HepG2 (cell line): ENCODE results near the gene BCO1.

ENCODE experiments used
- ELF1 ChIP-seq: sonication (generic); formaldehyde crosslinking; IDR thresholded peaks from 2 replicates; pipeline ENCODE4 v1.4.0; 2020; ENCODE audit warnings: missing genetic modification reagents
- HNF4A ChIP-seq: sonication (generic); formaldehyde crosslinking; IDR thresholded peaks from 2 replicates; pipeline ENCODE4 v1.4.0; 2020; ENCODE audit warnings: missing genetic modification reagents
- KLF9 ChIP-seq: IDR thresholded peaks from 2 replicates; pipeline ENCODE4 v1.6.1; 2016; ENCODE audit warnings: low read depth
- MIER2 ChIP-seq: IDR thresholded peaks from 2 replicates; pipeline ENCODE4 v1.6.1; 2016; ENCODE audit warnings: missing biosample characterization, missing genetic modification reagents
- MYNN ChIP-seq: sonication (generic); formaldehyde crosslinking; IDR thresholded peaks from 2 replicates; pipeline ENCODE4 v1.4.0; 2020; ENCODE audit warnings: mild to moderate bottlenecking, low read depth, missing genetic modification reagents
- POGZ ChIP-seq: sonication (generic); formaldehyde crosslinking; IDR thresholded peaks from 2 replicates; pipeline ENCODE4 v1.4.0; 2020; ENCODE audit warnings: mild to moderate bottlenecking, missing genetic modification reagents
- SP1 ChIP-seq, 2 experiments: fragments of 450-650 bp in 1 of 2; sonication (generic) in 1 of 2; formaldehyde crosslinking in 1 of 2; IDR thresholded peaks; 2 replicates each; pipeline versions ENCODE4 v1.4.0 to v1.6.1; 2016 to 2020; ENCODE audit warnings: missing genetic modification reagents in 1 of 2
- TFDP1 ChIP-seq: IDR thresholded peaks from 2 replicates; pipeline ENCODE4 v1.6.1; 2016; ENCODE audit warnings: missing compliant biosample characterization, missing genetic modification reagents, borderline replicate concordance
- TGIF2 ChIP-seq: IDR thresholded peaks from 2 replicates; pipeline ENCODE4 v1.6.1; 2016; ENCODE audit warnings: control low read depth, missing compliant biosample characterization
- TF ChIP-seq, protein P1 (sequence below): sonication (generic); formaldehyde crosslinking; IDR thresholded peaks from 2 replicates; pipeline ENCODE4 v1.5.0; 2020; ENCODE audit warnings: mild to moderate bottlenecking, missing genetic modification reagents, moderate library complexity
- TF ChIP-seq, protein P2 (sequence below), 2 experiments: sonication (generic) in 1 of 2; formaldehyde crosslinking in 1 of 2; IDR thresholded peaks; 2 replicates each; pipeline versions ENCODE4 v1.5.1 to v1.6.1; 2011 to 2020; ENCODE audit warnings: borderline replicate concordance in 1 of 2, low read depth in 1 of 2, low read length in 1 of 2, mild to moderate bottlenecking in 1 of 2, missing genetic modification reagents in 1 of 2, moderate library complexity in 1 of 2
- TF ChIP-seq, protein P3 (sequence below): sonication (generic); formaldehyde crosslinking; IDR thresholded peaks from 2 replicates; pipeline ENCODE4 v1.4.0; 2020; ENCODE audit warnings: missing genetic modification reagents

GRCh38 chr16:81241706-81242105, 3.2 kb downstream of the BCO1 start:
- no peak for TF ChIP-seq HNF4A (CRISPR knock-in tag)
- no peak for TF ChIP-seq MIER2 (CRISPR knock-in tag)
- no peak for TF ChIP-seq KLF9 (CRISPR knock-in tag)
- TF ChIP-seq, protein P1, sequence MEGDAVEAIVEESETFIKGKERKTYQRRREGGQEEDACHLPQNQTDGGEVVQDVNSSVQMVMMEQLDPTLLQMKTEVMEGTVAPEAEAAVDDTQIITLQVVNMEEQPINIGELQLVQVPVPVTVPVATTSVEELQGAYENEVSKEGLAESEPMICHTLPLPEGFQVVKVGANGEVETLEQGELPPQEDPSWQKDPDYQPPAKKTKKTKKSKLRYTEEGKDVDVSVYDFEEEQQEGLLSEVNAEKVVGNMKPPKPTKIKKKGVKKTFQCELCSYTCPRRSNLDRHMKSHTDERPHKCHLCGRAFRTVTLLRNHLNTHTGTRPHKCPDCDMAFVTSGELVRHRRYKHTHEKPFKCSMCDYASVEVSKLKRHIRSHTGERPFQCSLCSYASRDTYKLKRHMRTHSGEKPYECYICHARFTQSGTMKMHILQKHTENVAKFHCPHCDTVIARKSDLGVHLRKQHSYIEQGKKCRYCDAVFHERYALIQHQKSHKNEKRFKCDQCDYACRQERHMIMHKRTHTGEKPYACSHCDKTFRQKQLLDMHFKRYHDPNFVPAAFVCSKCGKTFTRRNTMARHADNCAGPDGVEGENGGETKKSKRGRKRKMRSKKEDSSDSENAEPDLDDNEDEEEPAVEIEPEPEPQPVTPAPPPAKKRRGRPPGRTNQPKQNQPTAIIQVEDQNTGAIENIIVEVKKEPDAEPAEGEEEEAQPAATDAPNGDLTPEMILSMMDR (CRISPR knock-in tag) = no peak
- TF ChIP-seq TGIF2 (CRISPR knock-in tag) = no peak
- TF ChIP-seq POGZ (CRISPR knock-in tag) = no peak
- no peak for TF ChIP-seq ELF1
- TF ChIP-seq SP1 (IDR thresholded peaks at IDR 0.05) = no peak
- no peak for TF ChIP-seq SP1 (CRISPR knock-in tag; IDR thresholded peaks at IDR 0.05)
- TF ChIP-seq MYNN = no peak
- TF ChIP-seq, protein P2, sequence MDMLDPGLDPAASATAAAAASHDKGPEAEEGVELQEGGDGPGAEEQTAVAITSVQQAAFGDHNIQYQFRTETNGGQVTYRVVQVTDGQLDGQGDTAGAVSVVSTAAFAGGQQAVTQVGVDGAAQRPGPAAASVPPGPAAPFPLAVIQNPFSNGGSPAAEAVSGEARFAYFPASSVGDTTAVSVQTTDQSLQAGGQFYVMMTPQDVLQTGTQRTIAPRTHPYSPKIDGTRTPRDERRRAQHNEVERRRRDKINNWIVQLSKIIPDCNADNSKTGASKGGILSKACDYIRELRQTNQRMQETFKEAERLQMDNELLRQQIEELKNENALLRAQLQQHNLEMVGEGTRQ (IDR thresholded peaks at IDR 0.05; ENCODE audit: low read depth, low read length) = no peak
- TF ChIP-seq, protein P2 (CRISPR knock-in tag; IDR thresholded peaks at IDR 0.05; ENCODE audit: borderline replicate concordance) = no peak
- TF ChIP-seq, protein P3, sequence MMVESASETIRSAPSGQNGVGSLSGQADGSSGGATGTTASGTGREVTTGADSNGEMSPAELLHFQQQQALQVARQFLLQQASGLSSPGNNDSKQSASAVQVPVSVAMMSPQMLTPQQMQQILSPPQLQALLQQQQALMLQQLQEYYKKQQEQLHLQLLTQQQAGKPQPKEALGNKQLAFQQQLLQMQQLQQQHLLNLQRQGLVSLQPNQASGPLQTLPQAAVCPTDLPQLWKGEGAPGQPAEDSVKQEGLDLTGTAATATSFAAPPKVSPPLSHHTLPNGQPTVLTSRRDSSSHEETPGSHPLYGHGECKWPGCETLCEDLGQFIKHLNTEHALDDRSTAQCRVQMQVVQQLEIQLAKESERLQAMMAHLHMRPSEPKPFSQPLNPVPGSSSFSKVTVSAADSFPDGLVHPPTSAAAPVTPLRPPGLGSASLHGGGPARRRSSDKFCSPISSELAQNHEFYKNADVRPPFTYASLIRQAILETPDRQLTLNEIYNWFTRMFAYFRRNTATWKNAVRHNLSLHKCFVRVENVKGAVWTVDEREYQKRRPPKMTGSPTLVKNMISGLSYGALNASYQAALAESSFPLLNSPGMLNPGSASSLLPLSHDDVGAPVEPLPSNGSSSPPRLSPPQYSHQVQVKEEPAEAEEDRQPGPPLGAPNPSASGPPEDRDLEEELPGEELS = no peak
- TF ChIP-seq TFDP1 (CRISPR knock-in tag) = no peak
